CD4-positive, alpha-beta T cell treated with Interferon alpha-2 for 1 hour (primary cell): ENCODE data around the gene XPO6.
"Not testable (repeated sequence)": the region's sequence is repeated elsewhere in the genome, so short reads cannot be mapped to it uniquely, and the experiment has no call there.

Experiments used
- DNase-seq, 2 donors: peaks; one replicate each; pipeline ENCODE4 v3.0.0-alpha.2; 2020 to 2022

Gene XPO6

GRCh38 chr16:28211758-28212531 lies at the start of gene XPO6:
Gene XPO6, minus strand, starts transcription at chr16:28211965. Its CDS starts 597 bp downstream, at chr16:28211368.
- peak; percentile 95 to 98 for DNase-seq

GRCh38 chr16:28260193-28260592 lies 48.4 kb upstream of the XPO6 start:
- no peak for DNase-seq

- DNase-seq = no peak
These were observed 48.0 kb upstream of the XPO6 start for GRCh38 chr16:28259781-28260150.

GRCh38 chr16:28259091-28259780 lies 47.5 kb upstream of the XPO6 start:
- no peak for DNase-seq

- no peak for DNase-seq
These were observed 46.8 kb upstream of the XPO6 start for GRCh38 chr16:28258567-28258966.

GRCh38 chr16:28257256-28257655 lies 45.5 kb upstream of the XPO6 start:
- no peak for DNase-seq

- DNase-seq = no peak
These were observed 44.1 kb upstream of the XPO6 start for GRCh38 chr16:28255838-28256237.

- DNase-seq = no peak
These were observed 42.4 kb upstream of the XPO6 start for GRCh38 chr16:28254158-28254557.

- no peak for DNase-seq
These were observed 39.2 kb upstream of the XPO6 start for GRCh38 chr16:28250999-28251398.

GRCh38 chr16:28249483-28249882 lies 37.7 kb upstream of the XPO6 start:
- DNase-seq = not testable (repeated sequence)

- DNase-seq = no peak
These were observed 30.2 kb upstream of the XPO6 start for GRCh38 chr16:28241924-28242323.

GRCh38 chr16:28237754-28238357 lies 26.1 kb upstream of the XPO6 start:
- DNase-seq = no peak

GRCh38 chr16:28231763-28232162 lies 20.0 kb upstream of the XPO6 start:
- no peak for DNase-seq

- not testable (repeated sequence) for DNase-seq
These were observed 12.1 kb upstream of the XPO6 start for GRCh38 chr16:28223909-28224308.

- DNase-seq = not testable (repeated sequence)
These were observed 8.0 kb upstream of the XPO6 start for GRCh38 chr16:28219777-28220176.

GRCh38 chr16:28219282-28219681 lies 7.5 kb upstream of the XPO6 start:
- no peak for DNase-seq

- DNase-seq = peak; percentile 75 to 87
These were observed 6.3 kb upstream of the XPO6 start for GRCh38 chr16:28218109-28218508.

- DNase-seq = no peak
These were observed 5.6 kb upstream of the XPO6 start for GRCh38 chr16:28217326-28217725.

- no peak for DNase-seq
These were observed 1.6 kb upstream of the XPO6 start for GRCh38 chr16:28213396-28213795.

- no peak for DNase-seq
These were observed 738 bp upstream of the XPO6 start for GRCh38 chr16:28212532-28212873.

GRCh38 chr16:28210979-28211588 lies 681 bp downstream of the XPO6 start:
- DNase-seq = peak; percentile 48 to 53

GRCh38 chr16:28210264-28210663 lies 1.5 kb downstream of the XPO6 start:
- no peak for DNase-seq

GRCh38 chr16:28208824-28209223 lies 2.9 kb downstream of the XPO6 start:
- DNase-seq = no peak

GRCh38 chr16:28208131-28208530 lies 3.6 kb downstream of the XPO6 start:
- DNase-seq = no peak
